Prostate gland (tissue), 2 donors: ENCODE results near the gene NLGN4X.

Source experiments
- CTCF ChIP-seq, 4 experiments: fragments of 200-600 bp in 2 of 4; fragments of 450-650 bp in 2 of 4; sonication (generic) in 2 of 4; IDR thresholded peaks; 1 replicate in 3 of 4; 2 replicates in 1 of 4; pipeline ENCODE4 v1.5.1; 2016 to 2019; ENCODE audit warnings: antibody characterized with exemption in 4 of 4, mild to moderate bottlenecking in 2 of 4, moderate library complexity in 2 of 4
- POLR2A ChIP-seq: fragments of 450-650 bp; IDR thresholded peaks from one replicate; pipeline ENCODE4 v1.6.1; 2016; ENCODE audit warnings: antibody characterized with exemption, mild to moderate bottlenecking

- no peak for TF ChIP-seq CTCF (IDR thresholded peaks at IDR 0.05)
- TF ChIP-seq POLR2A, result no peak
Observed at GRCh38 chrX:6175914-6176313, 52.8 kb downstream of the NLGN4X start.
